PC-9 (cell line): ENCODE measurements around the gene CALN1.

Experiments used
- EZH2 ChIP-seq: fragments of 200-600 bp; sonication (generic); IDR thresholded peaks from 2 replicates; pipeline ENCODE4 v1.8.0; 2017; ENCODE audit warnings: antibody characterized with exemption, low read depth
- TF ChIP-seq, protein P1 (sequence below): fragments of 200-600 bp; sonication (generic); conservative IDR thresholded peaks from 2 replicates; pipeline ENCODE4 v1.6.1; 2017; ENCODE audit warnings: mixed run types, antibody characterized with exemption, mild to moderate bottlenecking, moderate library complexity

DNA sequence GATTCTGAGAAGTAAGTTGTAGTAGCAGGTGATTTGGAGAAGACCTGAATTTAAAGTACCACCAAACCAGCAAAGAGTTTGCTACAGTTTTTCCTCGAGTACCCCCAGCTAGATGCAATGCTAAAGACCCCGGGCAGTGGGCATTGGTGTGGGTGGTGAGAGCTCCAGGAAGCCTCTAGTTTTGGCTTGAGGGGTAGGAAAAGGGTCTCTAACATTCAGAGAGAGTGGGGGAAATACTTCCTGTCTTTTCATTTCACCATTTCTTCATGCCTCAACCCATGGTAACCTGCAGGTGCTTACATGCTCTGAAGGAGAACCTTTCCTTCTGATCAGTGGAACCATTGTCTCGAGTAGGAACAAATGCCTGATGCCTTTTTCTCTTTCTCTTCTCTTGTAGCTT is 352.2 kb downstream of the CALN1 start:
- no peak for TF ChIP-seq EZH2
- TF ChIP-seq, protein P1, sequence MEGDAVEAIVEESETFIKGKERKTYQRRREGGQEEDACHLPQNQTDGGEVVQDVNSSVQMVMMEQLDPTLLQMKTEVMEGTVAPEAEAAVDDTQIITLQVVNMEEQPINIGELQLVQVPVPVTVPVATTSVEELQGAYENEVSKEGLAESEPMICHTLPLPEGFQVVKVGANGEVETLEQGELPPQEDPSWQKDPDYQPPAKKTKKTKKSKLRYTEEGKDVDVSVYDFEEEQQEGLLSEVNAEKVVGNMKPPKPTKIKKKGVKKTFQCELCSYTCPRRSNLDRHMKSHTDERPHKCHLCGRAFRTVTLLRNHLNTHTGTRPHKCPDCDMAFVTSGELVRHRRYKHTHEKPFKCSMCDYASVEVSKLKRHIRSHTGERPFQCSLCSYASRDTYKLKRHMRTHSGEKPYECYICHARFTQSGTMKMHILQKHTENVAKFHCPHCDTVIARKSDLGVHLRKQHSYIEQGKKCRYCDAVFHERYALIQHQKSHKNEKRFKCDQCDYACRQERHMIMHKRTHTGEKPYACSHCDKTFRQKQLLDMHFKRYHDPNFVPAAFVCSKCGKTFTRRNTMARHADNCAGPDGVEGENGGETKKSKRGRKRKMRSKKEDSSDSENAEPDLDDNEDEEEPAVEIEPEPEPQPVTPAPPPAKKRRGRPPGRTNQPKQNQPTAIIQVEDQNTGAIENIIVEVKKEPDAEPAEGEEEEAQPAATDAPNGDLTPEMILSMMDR, result no peak
